C4-2B (cell line): ENCODE measurements around the gene CTXND1.

Experiments
- ZFX ChIP-seq: fragments of 450-650 bp; IDR thresholded peaks from 2 replicates; pipeline ENCODE4 v1.6.1; 2017
- TF ChIP-seq, protein P1 (sequence below): fragments of 450-650 bp; conservative IDR thresholded peaks from 2 replicates; pipeline ENCODE4 v1.5.1; 2017; ENCODE audit warnings: mild to moderate bottlenecking

GRCh38 chr15:80264031-80264430 lies 12.0 kb upstream of the CTXND1 start:
- TF ChIP-seq, protein P1, sequence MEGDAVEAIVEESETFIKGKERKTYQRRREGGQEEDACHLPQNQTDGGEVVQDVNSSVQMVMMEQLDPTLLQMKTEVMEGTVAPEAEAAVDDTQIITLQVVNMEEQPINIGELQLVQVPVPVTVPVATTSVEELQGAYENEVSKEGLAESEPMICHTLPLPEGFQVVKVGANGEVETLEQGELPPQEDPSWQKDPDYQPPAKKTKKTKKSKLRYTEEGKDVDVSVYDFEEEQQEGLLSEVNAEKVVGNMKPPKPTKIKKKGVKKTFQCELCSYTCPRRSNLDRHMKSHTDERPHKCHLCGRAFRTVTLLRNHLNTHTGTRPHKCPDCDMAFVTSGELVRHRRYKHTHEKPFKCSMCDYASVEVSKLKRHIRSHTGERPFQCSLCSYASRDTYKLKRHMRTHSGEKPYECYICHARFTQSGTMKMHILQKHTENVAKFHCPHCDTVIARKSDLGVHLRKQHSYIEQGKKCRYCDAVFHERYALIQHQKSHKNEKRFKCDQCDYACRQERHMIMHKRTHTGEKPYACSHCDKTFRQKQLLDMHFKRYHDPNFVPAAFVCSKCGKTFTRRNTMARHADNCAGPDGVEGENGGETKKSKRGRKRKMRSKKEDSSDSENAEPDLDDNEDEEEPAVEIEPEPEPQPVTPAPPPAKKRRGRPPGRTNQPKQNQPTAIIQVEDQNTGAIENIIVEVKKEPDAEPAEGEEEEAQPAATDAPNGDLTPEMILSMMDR = no peak
- no peak for TF ChIP-seq ZFX
